GM12878 (cell line): ENCODE results near the gene MAPRE3.

ENCODE experiments used
- ATF2 ChIP-seq: IDR thresholded peaks from 2 replicates; pipeline ENCODE4 v1.6.1; 2012; ENCODE audit warnings: low read length, inconsistent platforms
- CTCF ChIP-seq, 3 experiments: IDR thresholded peaks in 2 of 3; conservative IDR thresholded peaks in 1 of 3; 2 replicates each; pipeline ENCODE4 v1.5.1; 2011; ENCODE audit warnings: low read depth in 3 of 3, low read length in 3 of 3, mild to moderate bottlenecking in 3 of 3, control low read depth in 2 of 3, moderate library complexity in 2 of 3, inconsistent platforms in 1 of 3, mixed read lengths in 1 of 3; ENCODE audit not compliant: control insufficient read depth in 2 of 3, insufficient read depth in 1 of 3; ENCODE audit errors: extremely low read depth in 1 of 3
- EP300 ChIP-seq, 2 experiments: fragments of 150-350 bp in 1 of 2; IDR thresholded peaks; 2 replicates each; pipeline ENCODE4 v1.6.1; 2011 to 2012; ENCODE audit warnings: low read depth in 2 of 2, low read length in 2 of 2, borderline replicate concordance in 1 of 2, improper control_type of control experiment in 1 of 2, inconsistent platforms in 1 of 2; ENCODE audit not compliant: control insufficient read depth in 1 of 2
- EZH2 ChIP-seq: IDR thresholded peaks from 2 replicates; pipeline ENCODE4 v1.6.1; 2012; ENCODE audit warnings: low read depth, mild to moderate bottlenecking, control low read depth, inconsistent platforms, low read length, borderline replicate concordance; ENCODE audit not compliant: control insufficient read depth
- FOXK2 ChIP-seq: fragments of 450-650 bp; IDR thresholded peaks from 2 replicates; pipeline ENCODE4 v1.6.1; 2017; ENCODE audit warnings: mild to moderate bottlenecking, moderate library complexity
- PML ChIP-seq: IDR thresholded peaks from 2 replicates; pipeline ENCODE4 v1.6.1; 2012; ENCODE audit warnings: low read length, inconsistent platforms
- TARDBP ChIP-seq: IDR thresholded peaks from 2 replicates; pipeline ENCODE4 v1.6.1; 2016; ENCODE audit warnings: borderline replicate concordance
- USF2 ChIP-seq: IDR thresholded peaks from 2 replicates; pipeline ENCODE4 v1.6.1; 2011; ENCODE audit warnings: low read depth, low read length, improper control_type of control experiment, borderline replicate concordance
- TF ChIP-seq, protein P1 (sequence below): IDR thresholded peaks from 2 replicates; pipeline ENCODE4 v1.6.1; 2012; ENCODE audit warnings: low read depth, low read length, improper control_type of control experiment

DNA sequence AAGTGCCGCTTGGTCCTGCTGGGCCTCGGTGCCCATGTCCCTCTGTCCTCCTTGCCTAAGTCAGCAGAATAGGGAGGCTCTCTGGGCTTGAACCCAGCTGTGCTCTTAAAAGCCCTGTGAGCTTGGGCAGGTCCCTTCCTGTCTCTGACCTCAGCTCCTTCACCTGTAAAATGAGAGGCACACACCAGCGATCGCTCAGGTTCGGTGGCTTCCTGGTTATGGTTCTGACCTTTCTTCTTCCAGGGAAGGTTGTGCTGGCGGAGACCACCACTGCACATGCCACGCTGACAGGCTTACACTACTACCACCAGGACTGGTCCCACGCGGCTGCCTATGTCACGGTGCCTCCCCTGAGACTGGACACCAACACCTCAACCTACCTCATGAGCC, 36.1 kb upstream of the MAPRE3 start:
- no peak for TF ChIP-seq CTCF (IDR thresholded peaks at IDR 0.05 in 2 of 3, conservative IDR thresholded peaks at IDR 0.05 in 1 of 3; ENCODE audit: control insufficient read depth in 2 of 3, extremely low read depth in 1 of 3, insufficient read depth in 1 of 3, low read depth in 3 of 3, low read length in 3 of 3)
- no peak for TF ChIP-seq EZH2
- no peak for TF ChIP-seq PML
- no peak for TF ChIP-seq FOXK2
- no peak for TF ChIP-seq EP300 (IDR thresholded peaks at IDR 0.05; ENCODE audit: borderline replicate concordance in 1 of 2, control insufficient read depth in 1 of 2, low read depth in 2 of 2, low read length in 2 of 2)
- TF ChIP-seq, protein P1, sequence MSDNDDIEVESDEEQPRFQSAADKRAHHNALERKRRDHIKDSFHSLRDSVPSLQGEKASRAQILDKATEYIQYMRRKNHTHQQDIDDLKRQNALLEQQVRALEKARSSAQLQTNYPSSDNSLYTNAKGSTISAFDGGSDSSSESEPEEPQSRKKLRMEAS: no peak
- TF ChIP-seq USF2: no peak
- TF ChIP-seq TARDBP: no peak
- no peak for TF ChIP-seq ATF2
